Endothelial cell of umbilical vein (primary cell): ENCODE data around the gene SYCP2.

ENCODE experiments used
- CTCF ChIP-seq, 2 donors: IDR thresholded peaks; 1 replicate in 1 of 2; 2 replicates in 1 of 2; pipeline ENCODE4 v1.5.1; 2011; ENCODE audit warnings: low read length in 2 of 2, mild to moderate bottlenecking in 2 of 2, moderate library complexity in 2 of 2, control low read depth in 1 of 2, inconsistent platforms in 1 of 2, low read depth in 1 of 2; ENCODE audit not compliant: insufficient read depth in 1 of 2; ENCODE audit errors: extremely low read depth in 1 of 2
- EZH2 ChIP-seq: IDR thresholded peaks from 2 replicates; pipeline ENCODE4 v1.6.1; 2012; ENCODE audit warnings: borderline replicate concordance, low read depth, mild to moderate bottlenecking, moderate library complexity, low read length, inconsistent platforms; ENCODE audit not compliant: severe bottlenecking
- FOS ChIP-seq: IDR thresholded peaks from 2 replicates; pipeline ENCODE4 v1.6.1; 2011; ENCODE audit warnings: mild to moderate bottlenecking, low read length, moderate library complexity, borderline replicate concordance; ENCODE audit not compliant: insufficient read depth
- GATA2 ChIP-seq: IDR thresholded peaks from 2 replicates; pipeline ENCODE4 v1.7.0; 2011; ENCODE audit warnings: low read depth, mild to moderate bottlenecking, moderate library complexity, mixed read lengths, low read length; ENCODE audit not compliant: insufficient read length, insufficient read depth
- JUN ChIP-seq: IDR thresholded peaks from 2 replicates; pipeline ENCODE4 v1.6.1; 2011; ENCODE audit warnings: borderline replicate concordance, low read depth; ENCODE audit not compliant: insufficient read length, insufficient read depth
- MAX ChIP-seq: IDR thresholded peaks from 2 replicates; pipeline ENCODE4 v1.6.1; 2011; ENCODE audit not compliant: insufficient read depth, insufficient read length
- MYC ChIP-seq: IDR thresholded peaks from one replicate; pipeline ENCODE4 v1.6.1; 2011; ENCODE audit warnings: mild to moderate bottlenecking, low read depth, low read length
- POLR2A ChIP-seq: IDR thresholded peaks from 2 replicates; pipeline ENCODE4 v1.6.1; 2012; ENCODE audit warnings: low read depth, mild to moderate bottlenecking, control low read depth, low read length
- POLR2AphosphoS5 ChIP-seq: IDR thresholded peaks from 2 replicates; pipeline ENCODE4 v1.6.1; 2012; ENCODE audit warnings: low read depth, mild to moderate bottlenecking, control low read depth, low read length, moderate library complexity; ENCODE audit not compliant: insufficient read depth

- no peak for TF ChIP-seq CTCF (IDR thresholded peaks at IDR 0.05; ENCODE audit: extremely low read depth in 1 of 2, insufficient read depth in 1 of 2, low read depth in 1 of 2, low read length in 2 of 2)
- no peak for TF ChIP-seq EZH2
- TF ChIP-seq FOS: no peak
- no peak for TF ChIP-seq POLR2AphosphoS5
- TF ChIP-seq MYC: no peak
- no peak for TF ChIP-seq POLR2A
- no peak for TF ChIP-seq GATA2
- TF ChIP-seq JUN: no peak
- TF ChIP-seq MAX: no peak
Measured at GRCh38 chr20:59839400-59839799, 94.0 kb downstream of the SYCP2 start.
